ENCODE results near the gene ELF2.

DNA sequence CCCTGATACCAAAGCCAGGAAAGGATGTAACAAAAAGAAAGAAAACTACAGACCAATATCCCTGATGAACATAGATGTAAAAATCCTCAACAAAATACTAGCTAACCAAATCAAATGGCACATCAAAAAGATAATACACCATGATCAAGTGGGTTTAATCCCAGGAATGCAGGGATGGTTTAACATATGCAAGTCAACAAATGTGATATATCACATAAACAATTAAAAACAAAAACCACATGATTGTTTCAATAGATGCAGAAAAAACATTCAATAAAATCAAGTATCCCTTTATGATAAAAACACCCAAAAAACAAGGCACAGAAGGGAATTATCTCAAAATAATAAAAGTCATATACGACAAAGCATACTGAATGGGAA is 31.5 kb downstream of the ELF2 start:
- TF ChIP-seq, protein P1, sequence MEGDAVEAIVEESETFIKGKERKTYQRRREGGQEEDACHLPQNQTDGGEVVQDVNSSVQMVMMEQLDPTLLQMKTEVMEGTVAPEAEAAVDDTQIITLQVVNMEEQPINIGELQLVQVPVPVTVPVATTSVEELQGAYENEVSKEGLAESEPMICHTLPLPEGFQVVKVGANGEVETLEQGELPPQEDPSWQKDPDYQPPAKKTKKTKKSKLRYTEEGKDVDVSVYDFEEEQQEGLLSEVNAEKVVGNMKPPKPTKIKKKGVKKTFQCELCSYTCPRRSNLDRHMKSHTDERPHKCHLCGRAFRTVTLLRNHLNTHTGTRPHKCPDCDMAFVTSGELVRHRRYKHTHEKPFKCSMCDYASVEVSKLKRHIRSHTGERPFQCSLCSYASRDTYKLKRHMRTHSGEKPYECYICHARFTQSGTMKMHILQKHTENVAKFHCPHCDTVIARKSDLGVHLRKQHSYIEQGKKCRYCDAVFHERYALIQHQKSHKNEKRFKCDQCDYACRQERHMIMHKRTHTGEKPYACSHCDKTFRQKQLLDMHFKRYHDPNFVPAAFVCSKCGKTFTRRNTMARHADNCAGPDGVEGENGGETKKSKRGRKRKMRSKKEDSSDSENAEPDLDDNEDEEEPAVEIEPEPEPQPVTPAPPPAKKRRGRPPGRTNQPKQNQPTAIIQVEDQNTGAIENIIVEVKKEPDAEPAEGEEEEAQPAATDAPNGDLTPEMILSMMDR (conservative IDR thresholded peaks at IDR 0.05), result no peak
- TF ChIP-seq ZFX (IDR thresholded peaks at IDR 0.05), result no peak

All from C4-2B (cell line).